Measurements from ENCODE around the gene NFATC2.

DNA sequence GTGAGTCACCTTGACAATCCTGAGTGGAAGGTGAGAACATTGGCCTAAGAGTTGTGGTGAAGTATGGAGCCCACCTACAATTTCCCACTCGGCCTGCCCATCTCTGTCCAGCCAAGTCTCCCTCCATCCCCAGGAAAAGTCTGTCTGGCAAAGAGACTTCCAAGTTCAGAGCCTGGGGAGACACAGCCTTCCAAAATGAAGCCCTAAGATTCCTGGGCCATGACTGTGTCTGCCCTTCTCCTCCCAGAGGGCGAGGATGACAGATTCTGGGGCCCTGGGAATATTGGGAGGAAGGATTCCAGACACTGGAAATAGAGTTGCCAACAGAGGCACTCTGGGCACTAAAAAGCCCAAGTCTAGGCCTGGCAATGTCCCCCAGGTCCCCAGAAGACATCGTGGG is 176.8 kb downstream of the NFATC2 start:
- TF ChIP-seq POLR2A (IDR thresholded peaks at IDR 0.05) = no peak
- TF ChIP-seq, protein P1, sequence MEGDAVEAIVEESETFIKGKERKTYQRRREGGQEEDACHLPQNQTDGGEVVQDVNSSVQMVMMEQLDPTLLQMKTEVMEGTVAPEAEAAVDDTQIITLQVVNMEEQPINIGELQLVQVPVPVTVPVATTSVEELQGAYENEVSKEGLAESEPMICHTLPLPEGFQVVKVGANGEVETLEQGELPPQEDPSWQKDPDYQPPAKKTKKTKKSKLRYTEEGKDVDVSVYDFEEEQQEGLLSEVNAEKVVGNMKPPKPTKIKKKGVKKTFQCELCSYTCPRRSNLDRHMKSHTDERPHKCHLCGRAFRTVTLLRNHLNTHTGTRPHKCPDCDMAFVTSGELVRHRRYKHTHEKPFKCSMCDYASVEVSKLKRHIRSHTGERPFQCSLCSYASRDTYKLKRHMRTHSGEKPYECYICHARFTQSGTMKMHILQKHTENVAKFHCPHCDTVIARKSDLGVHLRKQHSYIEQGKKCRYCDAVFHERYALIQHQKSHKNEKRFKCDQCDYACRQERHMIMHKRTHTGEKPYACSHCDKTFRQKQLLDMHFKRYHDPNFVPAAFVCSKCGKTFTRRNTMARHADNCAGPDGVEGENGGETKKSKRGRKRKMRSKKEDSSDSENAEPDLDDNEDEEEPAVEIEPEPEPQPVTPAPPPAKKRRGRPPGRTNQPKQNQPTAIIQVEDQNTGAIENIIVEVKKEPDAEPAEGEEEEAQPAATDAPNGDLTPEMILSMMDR (IDR thresholded peaks at IDR 0.05 in 4 of 5, conservative IDR thresholded peaks at IDR 0.05 in 1 of 5) = no peak
